ENCODE data around the gene FIG4. TPM values are rescaled to one million over a fixed set of nuclear protein-coding genes. Genes with fewer than 3 reads are reported as not detected.

Gene FIG4
- total RNA-seq, 4 donors from 2014 or later: 12.3 to 19.9 (median 17.1) TPM

DNA sequence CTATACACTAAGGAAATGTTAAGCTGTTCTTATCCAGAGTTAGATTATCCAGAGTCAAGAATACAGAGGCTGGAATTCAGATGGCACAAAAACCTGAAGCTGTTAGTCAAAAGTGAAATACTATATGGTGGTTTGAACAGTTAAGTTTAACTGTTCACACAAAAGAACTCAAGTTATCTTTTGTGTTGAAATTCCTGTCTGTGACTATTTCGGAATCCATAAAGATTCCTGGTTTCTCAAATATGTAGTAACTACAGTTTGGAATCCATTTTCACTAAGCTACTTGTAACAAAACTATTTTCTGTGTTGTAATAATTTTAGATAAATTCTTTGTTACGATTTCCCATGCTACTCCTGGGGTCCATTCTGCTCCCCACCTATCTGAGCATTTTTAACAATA is 24.5 kb downstream of the FIG4 start:
- intact Hi-C loops (cut with DNase I): no loop called here
- no peaks in the 10 kb centered on the region for H3K27me3 ChIP-seq
- WGBS: 91% methylated on average over 2 of the region's 2 CpGs

DNA sequence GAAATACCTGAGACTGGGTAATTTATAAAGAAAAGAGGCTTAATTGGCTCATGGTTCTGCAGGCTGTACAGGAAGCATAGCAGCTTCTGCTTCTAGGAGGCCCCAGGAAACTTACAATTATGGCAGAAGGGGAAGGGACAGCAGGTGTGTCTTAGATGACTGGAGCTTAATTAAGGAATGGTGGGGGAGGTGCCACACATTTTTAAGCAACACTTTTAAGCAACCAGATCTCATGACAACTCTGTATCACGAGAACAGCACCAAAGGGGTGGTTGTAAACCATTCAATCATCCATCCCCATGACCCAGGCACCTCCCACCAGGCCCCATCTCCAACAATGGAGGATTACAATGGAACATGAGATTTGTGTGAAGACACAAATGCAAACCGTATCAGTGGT is 26.9 kb downstream of the FIG4 start:
- no peak for TF ChIP-seq POLR2AphosphoS5 (IDR thresholded peaks at IDR 0.05)
- no peak for TF ChIP-seq POLR2A (IDR thresholded peaks at IDR 0.05; ENCODE audit: low read depth)
- no peak for TF ChIP-seq EP300 (IDR thresholded peaks at IDR 0.05)
- TF ChIP-seq, protein P1, sequence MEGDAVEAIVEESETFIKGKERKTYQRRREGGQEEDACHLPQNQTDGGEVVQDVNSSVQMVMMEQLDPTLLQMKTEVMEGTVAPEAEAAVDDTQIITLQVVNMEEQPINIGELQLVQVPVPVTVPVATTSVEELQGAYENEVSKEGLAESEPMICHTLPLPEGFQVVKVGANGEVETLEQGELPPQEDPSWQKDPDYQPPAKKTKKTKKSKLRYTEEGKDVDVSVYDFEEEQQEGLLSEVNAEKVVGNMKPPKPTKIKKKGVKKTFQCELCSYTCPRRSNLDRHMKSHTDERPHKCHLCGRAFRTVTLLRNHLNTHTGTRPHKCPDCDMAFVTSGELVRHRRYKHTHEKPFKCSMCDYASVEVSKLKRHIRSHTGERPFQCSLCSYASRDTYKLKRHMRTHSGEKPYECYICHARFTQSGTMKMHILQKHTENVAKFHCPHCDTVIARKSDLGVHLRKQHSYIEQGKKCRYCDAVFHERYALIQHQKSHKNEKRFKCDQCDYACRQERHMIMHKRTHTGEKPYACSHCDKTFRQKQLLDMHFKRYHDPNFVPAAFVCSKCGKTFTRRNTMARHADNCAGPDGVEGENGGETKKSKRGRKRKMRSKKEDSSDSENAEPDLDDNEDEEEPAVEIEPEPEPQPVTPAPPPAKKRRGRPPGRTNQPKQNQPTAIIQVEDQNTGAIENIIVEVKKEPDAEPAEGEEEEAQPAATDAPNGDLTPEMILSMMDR (IDR thresholded peaks at IDR 0.05): no peak
- H3K27me3 ChIP-seq: no peaks in the 10 kb centered on the region
- no peak overlapping the region for H3K27ac ChIP-seq (replicated peaks in 1 of 4)
- no peak overlapping the region for H3K4me3 ChIP-seq
- H3K4me1 ChIP-seq: peaks cover 0 to 11% (median 10%) of the 10 kb centered on the region in 4 donors
- H3K9me3 ChIP-seq: no peaks in the 10 kb centered on the region
- no peak for DNase-seq (ENCODE audit: extremely low spot score)
- intact Hi-C loops (cut with DNase I): no loop called here
- 91% methylated on average over 2 of the region's 2 CpGs for WGBS
- peaks cover 7 to 38% (median 15%) of the 10 kb centered on the region in 4 donors for H3K36me3 ChIP-seq

More for the DNA sequence above, 24.5 kb downstream of the FIG4 start:
- H3K4me3 ChIP-seq: no peak overlapping the region
- H3K36me3 ChIP-seq: peaks cover 7 to 38% (median 15%) of the 10 kb centered on the region in 4 donors
- no peak overlapping the region for H3K27ac ChIP-seq (replicated peaks in 1 of 4)
- no peak for TF ChIP-seq EP300 (IDR thresholded peaks at IDR 0.05)
- no peak for TF ChIP-seq POLR2A (IDR thresholded peaks at IDR 0.05; ENCODE audit: low read depth)
- TF ChIP-seq, protein P1 (IDR thresholded peaks at IDR 0.05): no peak
- no peak for TF ChIP-seq POLR2AphosphoS5 (IDR thresholded peaks at IDR 0.05)
- no peaks in the 10 kb centered on the region for H3K9me3 ChIP-seq
- DNase-seq (ENCODE audit: extremely low spot score): no peak
- H3K4me1 ChIP-seq: no peaks in the 10 kb centered on the region

DNA sequence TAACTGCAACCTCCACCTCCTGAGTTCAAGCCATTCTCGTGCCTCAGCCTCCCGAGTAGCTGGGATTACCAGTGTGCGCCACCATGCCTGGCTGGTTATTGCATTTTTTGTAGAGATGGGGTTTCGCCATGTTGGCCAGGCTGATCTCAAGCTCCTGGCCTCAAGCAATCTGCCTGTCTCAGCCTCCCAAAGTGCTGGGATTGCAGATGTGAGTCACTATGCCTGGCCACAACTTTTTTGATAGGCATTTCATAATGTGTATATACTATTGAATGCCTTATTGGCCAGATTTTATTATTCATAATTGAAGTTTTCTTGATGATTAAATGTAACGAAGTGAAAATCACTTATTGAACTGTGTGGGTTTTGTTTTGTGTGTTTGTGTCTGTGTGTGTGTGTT is 27.9 kb downstream of the FIG4 start:
- Histone ChIP-seq H3K4me1 (peaks cover 0 to 11% (median 10%) of the 10 kb centered on the region in 4 donors), H3K36me3 (peaks cover 7 to 44% (median 15%) of the 10 kb centered on the region in 4 donors), H3K27ac (replicated peaks in 1 of 4) (no peak overlapping the region), H3K9me3 (no peaks in the 10 kb centered on the region), H3K27me3 (no peaks in the 10 kb centered on the region), H3K4me3 (no peak overlapping the region)
- no peak for TF ChIP-seq POLR2A (IDR thresholded peaks at IDR 0.05; ENCODE audit: low read depth)
- TF ChIP-seq POLR2AphosphoS5 (IDR thresholded peaks at IDR 0.05): no peak
- DNase-seq (ENCODE audit: extremely low spot score): no peak
- intact Hi-C loops (cut with DNase I): no loop called here
- WGBS: over 99% methylated on average over 5 of the region's 5 CpGs

DNA sequence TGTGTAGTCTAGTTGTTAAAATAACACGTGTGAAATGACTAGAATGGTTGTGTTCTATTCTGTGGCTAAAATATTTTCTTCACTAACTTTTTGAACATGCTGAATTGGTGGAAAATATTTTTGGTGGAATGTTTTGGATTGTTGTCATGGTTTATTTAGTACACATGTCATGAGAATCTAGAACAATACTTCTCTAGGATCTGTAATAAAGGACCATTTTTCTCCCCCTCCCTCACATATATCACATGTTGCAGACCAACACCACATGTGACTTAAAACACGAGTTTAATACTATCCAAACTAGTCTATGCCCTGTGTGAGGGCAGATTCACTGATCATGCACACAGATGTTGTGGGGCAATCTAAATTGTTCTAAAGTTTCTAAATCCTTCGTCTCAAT is 29.2 kb downstream of the FIG4 start:
- no peak for DNase-seq (ENCODE audit: extremely low spot score)
- Histone ChIP-seq H3K4me1 (peaks cover 0 to 11% (median 10%) of the 10 kb centered on the region in 4 donors), H3K4me3 (no peak overlapping the region), H3K27me3 (no peaks in the 10 kb centered on the region), H3K27ac (replicated peaks in 1 of 4) (no peak overlapping the region), H3K36me3 (peaks cover 7 to 44% (median 15%) of the 10 kb centered on the region in 4 donors), H3K9me3 (no peaks in the 10 kb centered on the region)
- WGBS: 80% methylated on average over 3 of the region's 3 CpGs
- TF ChIP-seq POLR2AphosphoS5 (IDR thresholded peaks at IDR 0.05): no peak
- TF ChIP-seq EP300 (IDR thresholded peaks at IDR 0.05): no peak
- no peak for TF ChIP-seq POLR2A (IDR thresholded peaks at IDR 0.05; ENCODE audit: low read depth)
- TF ChIP-seq, protein P1 (IDR thresholded peaks at IDR 0.05): no peak
- intact Hi-C loops (cut with DNase I): no loop called here

DNA sequence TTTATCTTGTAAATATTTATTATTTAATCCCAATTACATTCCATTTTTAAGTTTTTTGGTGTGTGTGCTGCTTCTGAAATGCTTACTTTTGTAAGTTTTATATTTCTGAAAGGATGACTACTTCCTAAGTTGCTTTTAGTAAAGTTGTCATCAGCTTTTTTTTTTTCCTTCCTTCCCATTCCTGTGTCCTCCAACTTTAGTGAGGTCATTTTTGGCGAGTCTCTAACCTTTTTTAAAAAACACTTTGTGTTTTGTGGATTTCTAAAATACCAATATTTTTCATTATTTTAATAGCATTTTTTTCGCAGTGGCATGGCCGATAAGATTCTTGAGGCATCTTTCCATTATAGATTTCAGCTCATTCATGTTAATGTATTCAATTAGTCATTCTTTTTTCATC is 30.9 kb downstream of the FIG4 start:
- H3K4me1 ChIP-seq: peaks cover 0 to 11% (median 10%) of the 10 kb centered on the region in 4 donors
- peaks cover 0 to 29% (median 9%) of the 10 kb centered on the region in 4 donors for H3K36me3 ChIP-seq
- H3K27ac ChIP-seq (replicated peaks in 1 of 4): no peak overlapping the region
- 65% methylated on average over 3 of the region's 3 CpGs for WGBS
- TF ChIP-seq POLR2AphosphoS5 (IDR thresholded peaks at IDR 0.05) (no peak), POLR2A (IDR thresholded peaks at IDR 0.05; ENCODE audit: low read depth) (no peak), EP300 (IDR thresholded peaks at IDR 0.05) (no peak)
- TF ChIP-seq, protein P1 (IDR thresholded peaks at IDR 0.05): no peak
- H3K4me3 ChIP-seq: no peak overlapping the region
- intact Hi-C loops (cut with DNase I): no loop called here
- H3K27me3 ChIP-seq: no peaks in the 10 kb centered on the region
- no peak for DNase-seq (ENCODE audit: extremely low spot score)
- no peaks in the 10 kb centered on the region for H3K9me3 ChIP-seq
